SK-N-SH (cell line): Measurements from ENCODE around the gene PPA2. TPM values are rescaled to one million over a fixed set of nuclear protein-coding genes. Genes with fewer than 3 reads are reported as not detected.
A peak's percentile ranks its signal among the peaks of the same experiment; 100 is the strongest.
"Not testable (repeated sequence)": the region's sequence is repeated elsewhere in the genome, so short reads cannot be mapped to it uniquely, and the experiment has no call there.

Experiments used
- CTCF ChIA-PET: fragments of 300-600, 350-600 bp; formaldehyde crosslinking; extraction: SDS; loops from one replicate; lab custom pipeline; 2021; lab: Yijun Ruan, JAX
- POLR2A ChIA-PET: fragments of 350-600 bp; sonication (Branson Sonifier 250); formaldehyde crosslinking; extraction: SDS; loops from one replicate; lab custom pipeline; 2020; ENCODE audit warnings: antibody characterized with exemption, inconsistent platforms; lab: Yijun Ruan, JAX
- DNase-seq: peaks from one replicate; pipeline ENCODE4 v3.0.0; 2012
- H2AFZ ChIP-seq: fragments of 200-600 bp; sonication (generic); 2 replicates; pipeline ENCODE4 v1.8.1; 2016; ENCODE audit warnings: antibody characterized with exemption, mild to moderate bottlenecking, low read depth
- H3F3A ChIP-seq: fragments of 200-600 bp; sonication (generic); replicated peaks from 2 replicates; pipeline ENCODE3; 2016; ENCODE audit warnings: antibody characterized with exemption, mild to moderate bottlenecking; ENCODE audit not compliant: insufficient read depth
- H3K27ac ChIP-seq, 2 experiments: fragments of 200-500 bp in 1 of 2; fragments of 200-600 bp in 1 of 2; sonication (Bioruptor generic) in 1 of 2; sonication (generic), shearing (Covaris generic) in 1 of 2; 2 replicates each; pipeline versions ENCODE4 v1.5.1 to v1.6.1; 2014 to 2016; ENCODE audit warnings: low read depth in 2 of 2, inconsistent platforms in 1 of 2, low read length in 1 of 2, mild to moderate bottlenecking in 1 of 2, mixed read lengths in 1 of 2
- H3K27me3 ChIP-seq: fragments of 200-600 bp; sonication (generic), shearing (Covaris generic); 2 replicates; pipeline ENCODE4 v1.6.1; 2016; ENCODE audit warnings: mixed run types; ENCODE audit not compliant: insufficient read depth
- H3K36me3 ChIP-seq, 2 experiments: fragments of 200-500 bp in 1 of 2; fragments of 200-600 bp in 1 of 2; sonication (Bioruptor generic) in 1 of 2; sonication (generic) in 1 of 2; replicated peaks in 1 of 2; 2 replicates each; pipeline versions ENCODE3 to v1.5.1; 2014 to 2016; ENCODE audit warnings: low read length in 1 of 2, mild to moderate bottlenecking in 1 of 2; ENCODE audit not compliant: insufficient read depth in 2 of 2, control insufficient read depth in 1 of 2
- H3K4me1 ChIP-seq, 2 experiments: fragments of 200-500 bp in 1 of 2; fragments of 200-600 bp in 1 of 2; sonication (Bioruptor generic) in 1 of 2; sonication (generic), shearing (Covaris generic) in 1 of 2; 2 replicates each; pipeline versions ENCODE4 v1.5.1 to v1.6.1; 2014 to 2016; ENCODE audit warnings: low read depth in 1 of 2, low read length in 1 of 2, mixed run types in 1 of 2; ENCODE audit not compliant: insufficient read depth in 2 of 2, control insufficient read depth in 1 of 2
- H3K4me2 ChIP-seq: fragments of 200-600 bp; sonication (generic), shearing (Covaris generic); 2 replicates; pipeline ENCODE4 v1.6.1; 2017; ENCODE audit warnings: mixed run types
- H3K4me3 ChIP-seq, 2 experiments: fragments of 200-500 bp in 1 of 2; fragments of 200-600 bp in 1 of 2; sonication (Bioruptor generic) in 1 of 2; sonication (generic), shearing (Covaris generic) in 1 of 2; 2 replicates each; pipeline versions ENCODE4 v1.5.1 to v1.8.1; 2014 to 2016; ENCODE audit warnings: low read depth in 2 of 2, inconsistent platforms in 1 of 2, low read length in 1 of 2, mild to moderate bottlenecking in 1 of 2, mixed read lengths in 1 of 2, moderate library complexity in 1 of 2
- H3K79me2 ChIP-seq: fragments of 200-600 bp; sonication (generic); 2 replicates; pipeline ENCODE4 v1.8.1; 2017; ENCODE audit warnings: mild to moderate bottlenecking; ENCODE audit not compliant: insufficient read depth
- H3K9ac ChIP-seq: fragments of 200-600 bp; sonication (generic); 2 replicates; pipeline ENCODE4 v1.6.1; 2017; ENCODE audit warnings: mixed run types
- H3K9me2 ChIP-seq: fragments of 200-600 bp; sonication (generic); 2 replicates; pipeline ENCODE4 v1.6.1; 2017; ENCODE audit warnings: mixed run types
- H3K9me3 ChIP-seq: fragments of 200-600 bp; sonication (generic); 2 replicates; pipeline ENCODE4 v1.6.1; 2017; ENCODE audit warnings: mixed run types, mild to moderate bottlenecking, moderate library complexity
- H4K20me1 ChIP-seq: fragments of 200-600 bp; sonication (generic); 2 replicates; pipeline ENCODE4 v1.6.1; 2017; ENCODE audit warnings: mild to moderate bottlenecking, mixed run types; ENCODE audit not compliant: insufficient read depth
- CHD2 ChIP-seq: fragments of 150-350 bp; IDR thresholded peaks from 2 replicates; pipeline ENCODE4 v1.6.1; 2018; ENCODE audit warnings: low read length; ENCODE audit not compliant: partially characterized antibody
- FOSL2 ChIP-seq: IDR thresholded peaks from 2 replicates; pipeline ENCODE4 v1.4.0; 2012; ENCODE audit warnings: low read depth, mild to moderate bottlenecking, moderate library complexity, borderline replicate concordance
- FOXJ3 ChIP-seq: sonication (generic); formaldehyde crosslinking; IDR thresholded peaks from 2 replicates; pipeline ENCODE4 v1.5.1; 2020; ENCODE audit warnings: mild to moderate bottlenecking, missing genetic modification reagents
- FOXM1 ChIP-seq: IDR thresholded peaks from 2 replicates; pipeline ENCODE4 v1.4.0; 2012; ENCODE audit warnings: low read depth, mild to moderate bottlenecking
- GABPA ChIP-seq: IDR thresholded peaks from 2 replicates; pipeline ENCODE4 v1.4.0; 2012; ENCODE audit warnings: low read depth, mild to moderate bottlenecking
- GATA2 ChIP-seq: sonication (generic); formaldehyde crosslinking; IDR thresholded peaks from 2 replicates; pipeline ENCODE4 v1.5.0; 2020; ENCODE audit warnings: mild to moderate bottlenecking, missing genetic modification reagents
- IRF3 ChIP-seq: fragments of 150-350 bp; IDR thresholded peaks from 2 replicates; pipeline ENCODE4 v1.6.1; 2016; ENCODE audit warnings: mild to moderate bottlenecking, low read depth, low read length
- JUND ChIP-seq: IDR thresholded peaks from 2 replicates; pipeline ENCODE4 v1.4.0; 2012
- MAX ChIP-seq: IDR thresholded peaks from 2 replicates; pipeline ENCODE4 v1.4.0; 2012; ENCODE audit warnings: low read depth
- MEF2A ChIP-seq: IDR thresholded peaks from 2 replicates; pipeline ENCODE4 v1.4.0; 2012; ENCODE audit warnings: low read depth, borderline replicate concordance
- NRF1 ChIP-seq: IDR thresholded peaks from 2 replicates; pipeline ENCODE4 v1.6.1; 2012; ENCODE audit warnings: low read depth, mild to moderate bottlenecking, low read length
- PBX3 ChIP-seq: IDR thresholded peaks from 2 replicates; pipeline ENCODE4; 2012
- POLR2AphosphoS5 ChIP-seq: IDR thresholded peaks from 2 replicates; pipeline ENCODE4 v1.6.1; 2012; ENCODE audit warnings: low read depth, low read length
- RCOR1 ChIP-seq: fragments of 150-350 bp; IDR thresholded peaks from 2 replicates; pipeline ENCODE4 v1.6.1; 2017; ENCODE audit warnings: antibody characterized with exemption, low read length
- RFX5 ChIP-seq: IDR thresholded peaks from 2 replicates; pipeline ENCODE4 v1.6.1; 2012; ENCODE audit warnings: mild to moderate bottlenecking, improper control_type of control experiment, low read length
- TCF12 ChIP-seq: IDR thresholded peaks from 2 replicates; pipeline ENCODE4 v1.4.0; 2012
- YY1 ChIP-seq: IDR thresholded peaks from 2 replicates; pipeline ENCODE4 v1.4.0; 2012; ENCODE audit warnings: low read depth, mild to moderate bottlenecking
- WGBS: methylation state at CpG from one replicate; pipeline ENCODE4 v1.1.6; 2017; ENCODE audit warnings: low lambda C conversion rate; 5-methylcytosine and 5-hydroxymethylcytosine counted together
- polyA plus RNA-seq, 3 experiments: library from polyadenylated mRNA; depleted of rRNA; stranded (reverse); fragments of >200 nt; gene quantifications; 2 replicates each; pipeline ENCODE4 v1.2.3, GENCODE V29; 2012

PPA2 gene
- polyA plus RNA-seq, 1 of the 3 experiments (the other 2 are of a cell fraction), result 57.8 TPM

- POLR2A ChIA-PET, H4K20me1 ChIP-seq, H3K4me2 ChIP-seq, H3K27me3 ChIP-seq, H3K4me1 ChIP-seq, H3K27ac ChIP-seq, H3K9ac ChIP-seq, H3K4me3 ChIP-seq, H3K9me2 ChIP-seq, H3K79me2 ChIP-seq, DNase-seq, H2AFZ ChIP-seq, H3K9me3 ChIP-seq, CTCF ChIA-PET, H3F3A ChIP-seq: not testable (repeated sequence)
- 96% methylated on average over 4 of the region's 8 CpGs for WGBS
- H3K36me3 ChIP-seq, result peaks cover 7 to 25% of the 10 kb centered on the region in 2 experiments
Observed at GRCh38 chr4:105409135-105409534, 64.7 kb downstream of the PPA2 start.

- H3K79me2 ChIP-seq, result no peaks in the 10 kb centered on the region
- peaks cover 0 to 9% of the 10 kb centered on the region in 2 experiments; a peak in 2 of 4 replicates for H3K4me1 ChIP-seq
- H3K4me3 ChIP-seq, result no peak overlapping the region
- no peak overlapping the region for H3K9ac ChIP-seq
- H2AFZ ChIP-seq, result no peak overlapping the region
- 0 out of 4 replicates have a peak overlapping the region, but pooled peaks of 1 of the 2 experiments have one; percentile 86 for H3K27ac ChIP-seq
- TF ChIP-seq FOXJ3 (no peak), NRF1 (no peak), GATA2 (CRISPR knock-in tag) (no peak)
- WGBS, result 56% methylated on average over 1 of the region's 1 CpG
- POLR2A ChIA-PET, result no interaction called here
- no peaks in the 10 kb centered on the region for H4K20me1 ChIP-seq
- H3K4me2 ChIP-seq, result no peak overlapping the region
- H3K9me2 ChIP-seq, result no peaks in the 10 kb centered on the region
- H3K9me3 ChIP-seq, result peaks cover 11% of the 10 kb centered on the region
- H3K36me3 ChIP-seq, result peaks cover 9 to 34% of the 10 kb centered on the region in 2 experiments
- H3F3A ChIP-seq, result peaks cover 9% of the 10 kb centered on the region
- CTCF ChIA-PET, result interaction anchor here (0.6 kb wide), 1 partner anchor 134 kb away, joined by 3 read pairs; no protein-coding TSS in a partner anchor
- no peak for DNase-seq
- H3K27me3 ChIP-seq, result no peaks in the 10 kb centered on the region
Observed at GRCh38 chr4:105400901-105401677, 72.8 kb downstream of the PPA2 start.

- no peaks in the 10 kb centered on the region for H3K27me3 ChIP-seq
- no peak for DNase-seq
- H3F3A ChIP-seq, result peaks cover 9% of the 10 kb centered on the region
- peaks cover 0 to 9% of the 10 kb centered on the region in 2 experiments; a peak in 2 of 4 replicates for H3K4me1 ChIP-seq
- no peaks in the 10 kb centered on the region for H4K20me1 ChIP-seq
- H2AFZ ChIP-seq, result peak overlapping the region; percentile 59; the same call in 1 of the 2 replicates
- 19% methylated on average over 2 of the region's 2 CpGs for WGBS
- no peaks in the 10 kb centered on the region for H3K9me2 ChIP-seq
- H3K4me3 ChIP-seq, result no peak overlapping the region
- no peaks in the 10 kb centered on the region for H3K79me2 ChIP-seq
- H3K4me2 ChIP-seq, result peak overlapping the region; percentile 19
- H3K9me3 ChIP-seq, result peaks cover 10% of the 10 kb centered on the region
- peaks cover 7 to 27% of the 10 kb centered on the region in 2 experiments for H3K36me3 ChIP-seq
- CTCF ChIA-PET, result no interaction called here
- H3K27ac ChIP-seq, result peak overlapping the region in 1 of 2 experiments; percentile 86; a peak in 2 of 4 replicates
- POLR2A ChIA-PET, result no interaction called here
- H3K9ac ChIP-seq, result peak overlapping the region; percentile 20; the same call in 1 of the 2 replicates
- TF ChIP-seq IRF3 (no peak), POLR2AphosphoS5 (peak; percentile 51; the same call in 1 of the 2 replicates), YY1 (no peak; the same call in 1 of the 2 replicates), RCOR1 (no peak), FOXM1 (peak; percentile 50; the same call in 1 of the 2 replicates), RFX5 (no peak), CHD2 (no peak), PBX3 (peak; percentile 86), MAX (peak; percentile 34), JUND (peak; percentile 94), FOSL2 (peak; percentile 93), MEF2A (0 out of 2 replicates have a peak, but pooled peaks have one; percentile 18), TCF12 (peak; percentile 86), GABPA (no peak)
Observed at GRCh38 chr4:105399532-105400161, 74.2 kb downstream of the PPA2 start.
